Measurements from ENCODE around the gene LIMS1.
"Not testable (repeated sequence)": the region's sequence is repeated elsewhere in the genome, so short reads cannot be mapped to it uniquely, and the experiment has no call there.

The LIMS1 gene

GRCh38 chr2:108662207-108662612 is 127.9 kb downstream of the LIMS1 start:
- DNase-seq = peak; percentile 63
- not testable (repeated sequence) for H2BK120ac ChIP-seq (ENCODE audit: low read depth, low read length); H3K4me3 ChIP-seq (ENCODE audit: low read length); H3K79me1 ChIP-seq (ENCODE audit: low read length); H3K18ac ChIP-seq (ENCODE audit: low read length); H4K8ac ChIP-seq (ENCODE audit: low read depth, low read length); H2BK5ac ChIP-seq (ENCODE audit: low read length); H4K5ac ChIP-seq (ENCODE audit: low read length); H3K56ac ChIP-seq (ENCODE audit: low read length); H2AK5ac ChIP-seq (ENCODE audit: low read length); H3K4me1 ChIP-seq (ENCODE audit: control insufficient read depth, low read depth, low read length); H3K4ac ChIP-seq (ENCODE audit: low read depth, low read length); H3K27ac ChIP-seq (ENCODE audit: low read depth, low read length); H3K9ac ChIP-seq (ENCODE audit: low read length); H3K4me2 ChIP-seq (ENCODE audit: low read length); H3K23ac ChIP-seq (ENCODE audit: low read length); H2BK15ac ChIP-seq (replicated peaks; ENCODE audit: low read depth); H3K79me2 ChIP-seq (ENCODE audit: control insufficient read depth, insufficient read depth, low read length); H3K36me3 ChIP-seq (ENCODE audit: control insufficient read depth, insufficient read depth, low read length); H3K27me3 ChIP-seq (ENCODE audit: insufficient read depth, low read length, poor library complexity)
- no CpG with 5 or more reads among the region's 5 CpGs for WGBS (ENCODE audit: extremely low coverage, insufficient coverage, low lambda C conversion rate)

GRCh38 chr2:108663346-108663745 is 129.1 kb downstream of the LIMS1 start:
- H3K56ac ChIP-seq (ENCODE audit: low read length); H2BK5ac ChIP-seq (ENCODE audit: low read length); H3K9ac ChIP-seq (ENCODE audit: low read length); H3K4me3 ChIP-seq (ENCODE audit: low read length); H3K4me1 ChIP-seq (ENCODE audit: control insufficient read depth, low read depth, low read length); H3K27ac ChIP-seq (ENCODE audit: low read depth, low read length); H2AK5ac ChIP-seq (ENCODE audit: low read length); DNase-seq; H3K36me3 ChIP-seq (ENCODE audit: control insufficient read depth, insufficient read depth, low read length); H4K8ac ChIP-seq (ENCODE audit: low read depth, low read length); H3K23ac ChIP-seq (ENCODE audit: low read length); H3K79me2 ChIP-seq (ENCODE audit: control insufficient read depth, insufficient read depth, low read length); H2BK120ac ChIP-seq (ENCODE audit: low read depth, low read length); H2BK15ac ChIP-seq (replicated peaks; ENCODE audit: low read depth); H3K27me3 ChIP-seq (ENCODE audit: insufficient read depth, low read length, poor library complexity); H4K5ac ChIP-seq (ENCODE audit: low read length); H3K79me1 ChIP-seq (ENCODE audit: low read length); H3K4ac ChIP-seq (ENCODE audit: low read depth, low read length); H3K18ac ChIP-seq (ENCODE audit: low read length); H3K4me2 ChIP-seq (ENCODE audit: low read length): not testable (repeated sequence)
- no CpG with 5 or more reads among the region's 2 CpGs for WGBS (ENCODE audit: extremely low coverage, insufficient coverage, low lambda C conversion rate)

- H3K4ac ChIP-seq (ENCODE audit: low read depth, low read length); H3K4me2 ChIP-seq (ENCODE audit: low read length); DNase-seq; H3K23ac ChIP-seq (ENCODE audit: low read length); H2BK120ac ChIP-seq (ENCODE audit: low read depth, low read length); H3K9ac ChIP-seq (ENCODE audit: low read length); H3K79me2 ChIP-seq (ENCODE audit: control insufficient read depth, insufficient read depth, low read length); H3K56ac ChIP-seq (ENCODE audit: low read length); H3K79me1 ChIP-seq (ENCODE audit: low read length); H3K27ac ChIP-seq (ENCODE audit: low read depth, low read length); H3K18ac ChIP-seq (ENCODE audit: low read length); H3K4me3 ChIP-seq (ENCODE audit: low read length); H3K4me1 ChIP-seq (ENCODE audit: control insufficient read depth, low read depth, low read length); H2BK15ac ChIP-seq (replicated peaks; ENCODE audit: low read depth); H2BK5ac ChIP-seq (ENCODE audit: low read length); H4K8ac ChIP-seq (ENCODE audit: low read depth, low read length); H3K36me3 ChIP-seq (ENCODE audit: control insufficient read depth, insufficient read depth, low read length); H3K27me3 ChIP-seq (ENCODE audit: insufficient read depth, low read length, poor library complexity); H4K5ac ChIP-seq (ENCODE audit: low read length); H2AK5ac ChIP-seq (ENCODE audit: low read length): not testable (repeated sequence)
- no CpG with 5 or more reads among the region's 3 CpGs for WGBS (ENCODE audit: extremely low coverage, insufficient coverage, low lambda C conversion rate)
Measured at GRCh38 chr2:108664089-108664488, 129.8 kb downstream of the LIMS1 start.

DNA sequence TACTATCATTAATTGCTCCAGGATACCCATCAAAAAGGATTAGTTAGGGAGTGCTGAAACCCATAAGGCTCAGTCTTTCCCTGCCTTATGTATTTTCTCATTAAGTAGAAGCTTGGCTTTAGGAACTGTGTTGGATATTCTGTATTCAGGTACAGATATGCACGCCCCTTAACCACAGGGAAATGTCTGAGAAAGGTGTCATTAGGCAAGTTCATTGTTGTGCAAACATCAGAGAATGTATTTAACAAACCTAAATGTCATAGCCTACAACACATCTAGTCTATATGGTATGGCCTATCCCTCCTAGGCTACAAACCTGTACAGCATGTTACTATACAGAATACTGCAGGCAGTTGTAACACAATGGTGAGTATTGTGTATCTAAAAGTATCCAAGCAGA is 130.7 kb downstream of the LIMS1 start:
- H3K18ac ChIP-seq (ENCODE audit: low read length); H2AK5ac ChIP-seq (ENCODE audit: low read length); H2BK15ac ChIP-seq (replicated peaks; ENCODE audit: low read depth); H3K79me2 ChIP-seq (ENCODE audit: control insufficient read depth, insufficient read depth, low read length); H2BK5ac ChIP-seq (ENCODE audit: low read length); H3K4me1 ChIP-seq (ENCODE audit: control insufficient read depth, low read depth, low read length); H3K9ac ChIP-seq (ENCODE audit: low read length); H4K8ac ChIP-seq (ENCODE audit: low read depth, low read length); H3K36me3 ChIP-seq (ENCODE audit: control insufficient read depth, insufficient read depth, low read length); H3K4ac ChIP-seq (ENCODE audit: low read depth, low read length); H3K4me2 ChIP-seq (ENCODE audit: low read length); H3K56ac ChIP-seq (ENCODE audit: low read length); H4K5ac ChIP-seq (ENCODE audit: low read length); H3K27me3 ChIP-seq (ENCODE audit: insufficient read depth, low read length, poor library complexity); H3K23ac ChIP-seq (ENCODE audit: low read length); H3K4me3 ChIP-seq (ENCODE audit: low read length); H3K27ac ChIP-seq (ENCODE audit: low read depth, low read length); H2BK120ac ChIP-seq (ENCODE audit: low read depth, low read length); H3K79me1 ChIP-seq (ENCODE audit: low read length); DNase-seq: not testable (repeated sequence)
- no CpG with 5 or more reads among the region's 1 CpG for WGBS (ENCODE audit: extremely low coverage, insufficient coverage, low lambda C conversion rate)

DNA sequence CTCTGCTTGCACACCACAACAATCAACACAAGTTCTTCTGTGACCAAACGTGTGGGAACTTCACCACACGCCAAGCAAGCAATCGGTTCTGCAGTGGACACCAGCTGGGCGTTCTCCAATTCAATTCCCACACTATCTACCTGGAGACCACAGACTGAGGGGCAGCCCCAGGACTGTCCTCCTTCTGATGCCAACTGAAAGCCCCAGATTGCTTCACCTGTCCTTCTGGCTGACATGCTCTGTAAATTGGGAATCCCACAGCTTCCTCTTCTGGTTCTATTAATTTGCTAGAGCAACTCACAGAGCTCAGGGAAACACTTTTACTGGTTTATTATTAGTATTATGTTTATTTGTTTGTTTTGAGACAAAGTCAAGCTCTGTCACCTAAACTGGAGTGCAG is 131.7 kb downstream of the LIMS1 start:
- H3K4ac ChIP-seq (ENCODE audit: low read depth, low read length); H3K4me2 ChIP-seq (ENCODE audit: low read length); H2BK5ac ChIP-seq (ENCODE audit: low read length); H3K4me3 ChIP-seq (ENCODE audit: low read length); H4K5ac ChIP-seq (ENCODE audit: low read length); H2BK15ac ChIP-seq (replicated peaks; ENCODE audit: low read depth); H3K9ac ChIP-seq (ENCODE audit: low read length); H3K4me1 ChIP-seq (ENCODE audit: control insufficient read depth, low read depth, low read length); H3K27ac ChIP-seq (ENCODE audit: low read depth, low read length); H3K27me3 ChIP-seq (ENCODE audit: insufficient read depth, low read length, poor library complexity); H3K23ac ChIP-seq (ENCODE audit: low read length); H3K79me2 ChIP-seq (ENCODE audit: control insufficient read depth, insufficient read depth, low read length); DNase-seq; H2AK5ac ChIP-seq (ENCODE audit: low read length); H3K18ac ChIP-seq (ENCODE audit: low read length); H2BK120ac ChIP-seq (ENCODE audit: low read depth, low read length); H3K36me3 ChIP-seq (ENCODE audit: control insufficient read depth, insufficient read depth, low read length); H3K79me1 ChIP-seq (ENCODE audit: low read length); H3K56ac ChIP-seq (ENCODE audit: low read length); H4K8ac ChIP-seq (ENCODE audit: low read depth, low read length): not testable (repeated sequence)
- WGBS (ENCODE audit: extremely low coverage, insufficient coverage, low lambda C conversion rate) = no CpG with 5 or more reads among the region's 4 CpGs

DNA sequence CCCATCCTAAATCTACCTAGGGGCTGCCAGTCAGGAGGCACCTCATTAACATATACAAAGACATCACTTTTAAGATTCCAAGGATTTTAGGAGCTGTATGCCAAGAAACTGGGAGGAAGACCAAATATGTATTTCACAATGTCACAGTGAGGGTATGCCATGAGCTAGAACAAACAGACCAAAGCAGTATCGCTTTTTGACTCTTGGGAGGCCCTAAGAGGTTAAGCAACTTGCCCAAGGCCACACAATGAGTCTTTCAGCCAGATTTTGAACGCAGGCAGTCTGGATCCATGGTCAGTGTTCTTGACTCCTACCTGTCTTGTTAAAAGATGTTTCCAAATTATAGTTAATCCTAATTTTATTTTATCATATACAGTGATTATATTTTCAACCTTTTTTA is 132.9 kb downstream of the LIMS1 start:
- H2BK120ac ChIP-seq (ENCODE audit: low read depth, low read length); H3K4me2 ChIP-seq (ENCODE audit: low read length); H3K27ac ChIP-seq (ENCODE audit: low read depth, low read length); H2AK5ac ChIP-seq (ENCODE audit: low read length); H2BK15ac ChIP-seq (replicated peaks; ENCODE audit: low read depth); H3K18ac ChIP-seq (ENCODE audit: low read length); H3K27me3 ChIP-seq (ENCODE audit: insufficient read depth, low read length, poor library complexity); H3K79me2 ChIP-seq (ENCODE audit: control insufficient read depth, insufficient read depth, low read length); H3K9ac ChIP-seq (ENCODE audit: low read length); H4K8ac ChIP-seq (ENCODE audit: low read depth, low read length); DNase-seq; H2BK5ac ChIP-seq (ENCODE audit: low read length); H3K4me1 ChIP-seq (ENCODE audit: control insufficient read depth, low read depth, low read length); H3K79me1 ChIP-seq (ENCODE audit: low read length); H3K36me3 ChIP-seq (ENCODE audit: control insufficient read depth, insufficient read depth, low read length); H3K56ac ChIP-seq (ENCODE audit: low read length); H4K5ac ChIP-seq (ENCODE audit: low read length); H3K4me3 ChIP-seq (ENCODE audit: low read length); H3K4ac ChIP-seq (ENCODE audit: low read depth, low read length); H3K23ac ChIP-seq (ENCODE audit: low read length): not testable (repeated sequence)
- WGBS (ENCODE audit: extremely low coverage, insufficient coverage, low lambda C conversion rate) = no CpG with 5 or more reads among the region's 2 CpGs
